Activated T-cell treated with anti-CD3 and anti-CD28 coated beads, Interleukin-2, amount 50 U/mL, for 72 hours (primary cell): ENCODE results near the gene FOXL2NB. TPM values are rescaled to one million over a fixed set of nuclear protein-coding genes. Genes with fewer than 3 reads are reported as not detected.

Source experiments
- ATAC-seq, 2 donors: fragments of 150-1000 bp; cut with Tn5 transposase; replicated peaks in 1 of 2; 2 replicates each; pipeline ENCODE4 v1.10.0; 2021; ENCODE audit warnings: moderate library complexity in 2 of 2, mild to moderate bottlenecking in 1 of 2
- DNase-seq, 2 donors: peaks; one replicate each; pipeline ENCODE4 v3.0.0; 2021 to 2022; ENCODE audit warnings: mixed read lengths in 1 of 2
- H3K27ac Mint-ChIP-seq: one replicate; pipeline ENCODE4 v1.8.0; 2022; ENCODE audit warnings: mild to moderate bottlenecking, moderate library complexity, mixed read lengths
- H3K27me3 Mint-ChIP-seq: one replicate; pipeline ENCODE4 v1.8.0; 2022; ENCODE audit warnings: low read depth, mixed read lengths
- H3K36me3 Mint-ChIP-seq, 2 donors: one replicate each; pipeline ENCODE4 v1.8.0; 2022; ENCODE audit warnings: mixed read lengths in 2 of 2, mild to moderate bottlenecking in 1 of 2; ENCODE audit not compliant: insufficient read depth in 2 of 2
- H3K4me1 Mint-ChIP-seq: one replicate; pipeline ENCODE4 v1.8.0; 2022; ENCODE audit warnings: low read depth, mixed read lengths
- H3K4me3 Mint-ChIP-seq, 2 donors: one replicate each; pipeline ENCODE4 v1.8.0; 2022; ENCODE audit warnings: mild to moderate bottlenecking in 2 of 2, mixed read lengths in 2 of 2, moderate library complexity in 2 of 2
- H3K9me3 Mint-ChIP-seq, 2 donors: one replicate each; pipeline ENCODE4 v1.8.0; 2022; ENCODE audit warnings: mixed read lengths in 2 of 2
- total RNA-seq, 2 donors: library from RNA; stranded (reverse); gene quantifications; one replicate each; pipeline ENCODE4 v1.2.3, GENCODE V29; 2022

The FOXL2NB gene
- total RNA-seq, 2 donors from 2014 or later: not detected

DNA sequence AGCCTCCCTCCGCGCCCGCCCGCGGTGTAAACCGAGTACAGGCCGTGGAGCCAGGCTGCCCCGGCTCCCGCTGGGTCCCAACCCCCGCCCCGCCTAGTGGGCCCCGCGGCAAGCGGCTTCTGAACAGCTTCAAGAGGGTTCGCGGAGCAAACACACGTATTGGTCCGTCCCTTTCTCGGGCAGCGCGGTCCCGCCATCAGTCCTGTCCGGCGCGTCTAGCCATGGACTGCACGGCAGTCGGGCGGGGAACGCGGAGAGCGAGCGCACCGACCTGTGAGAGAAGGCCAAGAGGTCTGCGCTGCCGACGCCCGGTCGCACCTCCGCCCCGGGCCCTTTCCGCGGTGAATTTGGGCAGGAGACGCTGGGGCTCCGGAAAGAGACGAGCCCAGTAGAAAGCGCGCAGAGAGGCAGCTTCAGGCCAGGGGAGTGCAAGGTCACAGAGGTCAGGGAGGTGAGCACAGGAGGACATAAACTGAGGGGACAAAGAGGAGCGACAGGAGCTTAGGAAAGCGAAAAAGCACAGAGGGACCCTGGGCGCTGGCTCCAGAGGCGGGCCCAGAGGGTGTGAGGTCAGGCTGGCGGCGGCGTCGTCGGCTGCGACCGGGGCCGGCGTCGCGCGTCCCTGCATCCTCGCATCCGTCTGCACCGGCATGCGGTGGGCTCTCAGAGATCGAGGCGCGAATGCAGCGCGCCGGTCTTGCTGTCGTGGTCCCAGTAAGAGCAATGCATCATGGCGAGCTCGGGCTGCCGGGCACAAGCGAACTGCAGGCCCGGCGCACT, 1.9 kb upstream of the FOXL2NB start:
- H3K36me3 Mint-ChIP-seq: peaks cover 3% of the 10 kb centered on the region in 2 donors
- H3K4me3 Mint-ChIP-seq: peak overlapping the region; percentile 89 to 93
- H3K27me3 Mint-ChIP-seq: peaks cover 82% of the 10 kb centered on the region
- DNase-seq (peak; percentile 46 to 49), ATAC-seq (peak; percentile 27 to 43)
- H3K4me1 Mint-ChIP-seq: peaks cover 43% of the 10 kb centered on the region
- H3K9me3 Mint-ChIP-seq: no peaks in the 10 kb centered on the region
- H3K27ac Mint-ChIP-seq: no peak overlapping the region

DNA sequence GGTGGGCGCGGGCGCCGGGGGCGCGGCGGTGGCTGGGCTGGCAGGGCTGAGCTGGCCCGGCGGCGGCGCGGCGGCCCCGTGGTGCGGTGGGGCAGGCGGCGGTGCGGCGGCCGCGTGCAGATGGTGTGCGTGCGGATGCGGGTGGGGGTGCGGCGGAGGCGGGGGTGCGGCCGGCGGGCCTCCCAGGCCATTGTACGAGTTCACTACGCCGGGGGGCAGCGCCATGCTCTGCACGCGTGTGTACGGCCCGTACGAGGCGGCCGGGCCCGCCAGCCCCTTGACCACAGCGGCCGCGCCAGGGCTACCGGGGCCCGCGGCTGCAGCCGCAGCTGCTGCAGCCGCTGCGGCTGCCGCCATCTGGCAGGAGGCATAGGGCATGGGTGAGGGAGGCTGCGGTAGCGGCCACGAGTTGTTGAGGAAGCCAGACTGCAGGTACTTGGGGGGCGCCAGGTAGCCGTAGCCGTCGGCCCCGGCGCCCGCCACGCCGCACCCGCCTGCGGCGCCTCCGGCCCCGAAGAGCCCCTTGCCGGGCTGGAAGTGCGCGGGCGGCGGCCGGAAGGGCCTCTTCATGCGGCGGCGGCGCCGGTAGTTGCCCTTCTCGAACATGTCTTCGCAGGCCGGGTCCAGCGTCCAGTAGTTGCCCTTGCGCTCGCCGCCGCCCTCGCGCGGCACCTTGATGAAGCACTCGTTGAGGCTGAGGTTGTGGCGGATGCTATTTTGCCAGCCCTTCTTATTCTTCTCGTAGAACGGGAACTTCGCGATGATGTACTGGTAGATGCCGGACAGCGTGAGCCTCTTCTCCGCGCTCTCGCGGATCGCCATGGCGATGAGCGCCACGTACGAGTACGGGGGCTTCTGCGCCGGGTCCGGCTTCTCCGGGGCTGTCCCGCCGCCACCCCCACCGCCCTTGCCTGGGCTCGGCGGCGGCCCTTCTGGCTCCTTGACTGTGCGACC, 1.0 kb upstream of the FOXL2NB start:
- ATAC-seq (peak; percentile 18 to 30), DNase-seq (peak; percentile 51 to 56)
- H3K36me3 Mint-ChIP-seq: peaks cover 3% of the 10 kb centered on the region in 2 donors
- H3K9me3 Mint-ChIP-seq: no peaks in the 10 kb centered on the region
- H3K4me3 Mint-ChIP-seq: peak overlapping the region; percentile 68 to 93
- H3K27ac Mint-ChIP-seq: no peak overlapping the region
- H3K4me1 Mint-ChIP-seq: peaks cover 51% of the 10 kb centered on the region
- peaks cover 82% of the 10 kb centered on the region for H3K27me3 Mint-ChIP-seq

DNA sequence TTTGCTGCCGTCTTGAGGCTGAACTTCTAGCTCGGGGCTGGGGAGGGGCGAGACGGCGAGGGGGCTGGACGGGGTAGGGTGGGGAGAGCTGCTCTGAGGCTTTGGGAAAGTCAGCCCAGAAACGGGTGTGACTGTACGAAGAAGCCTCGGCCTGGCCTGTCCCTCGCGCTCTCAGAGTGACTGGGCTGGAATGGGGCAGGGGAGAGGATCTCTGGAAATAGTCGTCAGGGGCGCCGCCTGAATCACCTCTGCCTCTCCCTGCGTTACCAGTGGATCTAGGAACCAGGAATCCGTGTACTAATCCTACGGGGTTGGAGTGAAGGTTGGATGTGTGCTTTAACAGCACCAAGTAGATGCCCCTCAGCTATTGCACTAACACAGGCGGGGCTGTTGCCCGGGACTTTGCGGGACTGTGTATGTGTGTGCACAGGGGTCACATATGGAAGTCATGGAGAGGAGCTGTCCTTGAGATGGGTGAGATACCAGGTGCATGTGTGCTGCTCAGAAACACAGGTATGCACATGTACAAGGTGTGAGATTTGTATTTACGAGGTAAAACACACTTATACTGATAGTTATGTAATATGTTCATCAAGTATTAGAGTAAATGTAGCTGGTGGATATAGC, 591 bp downstream of the FOXL2NB start:
- Mint-ChIP-seq H3K27me3 (peaks cover 72% of the 10 kb centered on the region), H3K36me3 (peaks cover 3% of the 10 kb centered on the region in 2 donors), H3K4me3 (peak overlapping the region; percentile 73 to 86), H3K27ac (no peak overlapping the region), H3K9me3 (no peaks in the 10 kb centered on the region), H3K4me1 (peaks cover 52% of the 10 kb centered on the region)
- no peak for ATAC-seq
- DNase-seq: no peak

DNA sequence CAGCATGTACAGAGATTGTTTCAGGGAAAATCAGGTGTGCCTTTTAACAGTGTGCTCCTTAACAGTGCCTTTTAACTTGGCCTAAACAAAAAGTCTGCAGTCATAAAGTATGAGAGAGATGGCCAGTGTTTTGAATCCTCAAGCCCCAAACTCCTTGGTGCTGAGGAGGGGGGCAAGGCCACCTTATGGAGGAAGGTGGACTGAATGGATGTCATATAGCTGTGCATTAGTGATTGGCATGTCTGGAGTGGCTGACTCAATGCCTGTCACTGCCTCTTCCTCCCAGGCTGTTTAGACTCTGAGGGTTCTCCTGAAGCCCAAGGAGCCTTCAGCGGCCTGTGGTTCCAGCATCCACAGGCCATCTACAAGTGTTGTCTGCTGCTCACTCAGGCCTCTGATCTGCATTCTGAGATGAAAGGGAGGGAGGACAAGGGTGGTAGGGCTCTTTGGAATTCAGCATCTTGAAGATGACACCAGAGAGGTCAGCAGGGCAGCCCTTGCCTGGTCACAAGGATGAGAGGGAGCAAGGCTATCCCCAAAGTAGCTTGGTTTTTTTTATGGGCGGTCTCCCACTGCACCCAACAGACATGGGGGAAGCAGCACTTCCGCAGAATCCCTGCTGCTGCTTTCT, 1.5 kb downstream of the FOXL2NB start:
- H3K36me3 Mint-ChIP-seq: peaks cover 3% of the 10 kb centered on the region in 2 donors
- H3K9me3 Mint-ChIP-seq: no peaks in the 10 kb centered on the region
- no peak overlapping the region for H3K4me3 Mint-ChIP-seq
- DNase-seq: no peak
- ATAC-seq: no peak
- H3K4me1 Mint-ChIP-seq: peaks cover 43% of the 10 kb centered on the region
- H3K27me3 Mint-ChIP-seq: peaks cover 70% of the 10 kb centered on the region
- H3K27ac Mint-ChIP-seq: no peak overlapping the region

DNA sequence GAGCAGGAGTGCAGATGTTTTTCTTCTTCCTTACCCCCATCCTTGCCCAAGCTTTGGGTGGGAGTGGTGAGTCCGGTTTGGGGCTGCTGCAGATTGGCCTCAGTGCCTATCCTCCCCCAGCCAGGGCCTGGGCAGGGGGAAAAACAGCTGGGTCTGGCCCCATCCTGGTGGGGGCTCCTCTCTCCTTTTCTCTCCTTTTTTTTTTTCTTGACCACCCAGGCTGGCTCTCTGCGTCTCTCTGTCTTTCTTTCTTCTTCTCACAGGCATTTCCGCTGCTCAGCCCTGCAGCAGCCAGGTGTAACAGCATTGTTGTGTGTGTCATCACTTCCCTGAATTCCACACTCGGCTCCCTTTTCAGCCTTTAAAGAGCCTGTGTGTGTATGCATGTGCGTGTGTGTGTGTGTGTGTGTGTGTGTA, 2.0 kb downstream of the FOXL2NB start:
- ATAC-seq: no peak
- H3K9me3 Mint-ChIP-seq: no peaks in the 10 kb centered on the region
- H3K27ac Mint-ChIP-seq: no peak overlapping the region
- H3K4me1 Mint-ChIP-seq: peaks cover 38% of the 10 kb centered on the region
- no peak for DNase-seq
- peak overlapping the region; percentile 48 to 68 for H3K4me3 Mint-ChIP-seq
- peaks cover 3% of the 10 kb centered on the region in 2 donors for H3K36me3 Mint-ChIP-seq
- H3K27me3 Mint-ChIP-seq: peaks cover 70% of the 10 kb centered on the region

DNA sequence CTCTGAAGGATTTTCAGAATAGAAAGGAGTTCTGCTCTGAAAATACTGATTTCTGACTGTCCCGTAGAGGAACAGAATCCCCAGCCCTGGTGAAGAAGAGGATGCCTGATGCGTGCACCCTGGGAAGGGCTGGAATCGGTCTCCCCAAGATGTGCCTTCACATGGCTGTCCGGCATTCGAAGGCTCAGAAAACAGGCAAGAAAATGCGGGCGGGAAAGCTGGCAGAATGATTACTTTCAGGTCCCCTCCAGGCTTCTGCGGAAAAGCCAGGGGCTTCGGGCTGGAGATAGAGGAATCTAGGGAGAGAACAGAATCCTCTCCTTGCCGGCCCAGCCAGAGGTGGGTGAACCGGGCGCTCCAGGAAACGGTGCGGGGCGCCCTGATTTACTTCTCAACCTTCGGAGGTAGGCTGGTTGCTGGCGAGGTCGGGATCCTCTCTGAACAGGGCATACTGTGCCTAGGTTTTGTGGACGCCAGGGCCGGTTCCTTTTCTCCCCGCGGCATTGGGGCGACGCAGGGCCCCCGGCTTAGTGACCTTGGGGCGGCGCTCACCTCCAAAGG, 2.5 kb downstream of the FOXL2NB start:
- ATAC-seq (no peak), DNase-seq (no peak)
- Mint-ChIP-seq H3K27ac (no peak overlapping the region), H3K4me1 (peaks cover 33% of the 10 kb centered on the region), H3K4me3 (peak overlapping the region; percentile 48 to 68), H3K27me3 (peaks cover 69% of the 10 kb centered on the region), H3K36me3 (peaks cover 3% of the 10 kb centered on the region in 2 donors), H3K9me3 (no peaks in the 10 kb centered on the region)

DNA sequence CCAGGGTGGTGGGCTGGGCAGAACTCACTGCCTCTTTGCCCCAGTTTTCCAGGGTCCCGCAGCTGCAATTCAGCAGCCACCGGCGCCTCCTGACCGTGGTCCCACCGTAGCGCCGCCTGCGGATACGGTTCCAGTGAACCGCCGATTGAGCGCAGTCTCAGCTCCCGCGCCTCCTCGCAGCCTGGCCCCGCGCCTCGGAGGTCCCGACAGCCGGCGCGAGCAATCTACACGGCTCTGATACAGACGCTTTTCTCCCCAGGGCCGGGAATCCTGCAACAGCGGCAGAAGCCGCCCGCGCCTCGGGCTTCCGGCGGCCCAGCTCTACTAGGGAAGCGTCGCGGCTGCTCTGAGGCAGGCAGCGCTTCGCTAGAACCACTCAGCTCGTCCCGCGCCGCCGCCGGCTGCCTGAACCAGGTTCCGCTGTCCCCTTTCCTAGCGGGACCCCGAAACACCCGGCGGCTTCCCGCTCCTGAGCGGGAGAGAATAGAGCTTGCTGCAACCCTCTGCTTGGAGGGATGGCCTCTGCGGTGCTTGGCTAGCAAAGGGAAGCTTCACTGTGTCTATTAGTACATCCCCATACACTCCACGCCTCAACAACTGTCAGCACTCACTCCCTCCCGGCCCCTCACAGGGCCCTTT, 3.1 kb downstream of the FOXL2NB start:
- Mint-ChIP-seq H3K27ac (no peak overlapping the region), H3K27me3 (peaks cover 69% of the 10 kb centered on the region), H3K4me1 (peaks cover 27% of the 10 kb centered on the region), H3K4me3 (peak overlapping the region; percentile 48 to 68), H3K9me3 (no peaks in the 10 kb centered on the region), H3K36me3 (peaks cover 1% of the 10 kb centered on the region in 2 donors)
- peak; percentile 38 to 39 for DNase-seq
- ATAC-seq: peak; percentile 32 to 40

DNA sequence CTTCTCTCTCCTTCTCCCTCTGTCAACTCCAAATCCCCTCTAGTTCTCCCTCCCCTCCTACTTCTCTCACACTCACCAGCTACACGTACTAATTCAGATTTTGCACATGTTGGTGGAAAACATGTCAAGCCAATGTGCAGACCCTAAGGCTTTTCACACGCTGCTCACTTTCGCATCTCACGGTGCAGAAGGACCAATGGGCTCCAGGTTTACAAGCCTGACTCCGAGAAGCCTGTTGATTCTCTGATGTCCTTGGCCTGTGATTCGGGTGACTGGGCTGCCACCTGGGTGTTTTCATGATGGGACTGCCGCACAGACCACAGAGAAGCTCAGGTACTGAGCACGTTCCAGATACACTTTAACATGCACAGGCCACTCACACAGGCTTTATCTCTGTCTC, 3.7 kb downstream of the FOXL2NB start:
- H3K36me3 Mint-ChIP-seq: no peaks in the 10 kb centered on the region
- H3K27me3 Mint-ChIP-seq: peaks cover 67% of the 10 kb centered on the region
- peak overlapping the region; percentile 48 to 68 for H3K4me3 Mint-ChIP-seq
- peaks cover 24% of the 10 kb centered on the region for H3K4me1 Mint-ChIP-seq
- no peak overlapping the region for H3K27ac Mint-ChIP-seq
- no peaks in the 10 kb centered on the region for H3K9me3 Mint-ChIP-seq
- no peak for DNase-seq
- ATAC-seq: no peak

DNA sequence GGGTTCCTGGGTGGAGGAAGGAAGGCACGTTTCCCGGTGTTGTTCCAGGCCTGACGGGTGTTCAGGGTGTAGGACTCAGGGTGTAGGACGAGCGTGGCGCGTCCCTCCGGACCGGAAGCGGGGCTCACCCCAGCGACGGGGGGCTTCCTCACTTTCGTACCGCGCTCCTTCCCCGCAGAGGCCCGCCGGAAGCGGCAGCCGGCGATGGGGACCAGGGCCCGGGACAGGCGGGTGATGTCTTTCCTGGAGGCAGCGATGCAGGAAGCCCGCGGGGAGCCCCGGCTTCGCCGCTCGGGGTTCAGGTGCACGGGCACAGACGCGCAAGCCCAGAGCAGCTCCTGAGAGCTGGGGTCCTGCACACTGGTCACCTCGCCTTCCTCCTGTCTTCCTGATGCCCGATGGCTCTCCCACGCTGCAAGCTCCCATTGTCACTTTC, 13.4 kb downstream of the FOXL2NB start:
- H3K27me3 Mint-ChIP-seq: peaks cover 67% of the 10 kb centered on the region
- H3K4me1 Mint-ChIP-seq: peaks cover 11% of the 10 kb centered on the region
- DNase-seq (no peak), ATAC-seq (peak in 1 of 2 donors; percentile 15)
- peaks cover under 1 to 3% of the 10 kb centered on the region in 2 donors for H3K36me3 Mint-ChIP-seq
- H3K9me3 Mint-ChIP-seq: peaks cover 0 to 2% of the 10 kb centered on the region in 2 donors
- peak overlapping the region; percentile 69 to 70 for H3K4me3 Mint-ChIP-seq
- no peak overlapping the region for H3K27ac Mint-ChIP-seq

DNA sequence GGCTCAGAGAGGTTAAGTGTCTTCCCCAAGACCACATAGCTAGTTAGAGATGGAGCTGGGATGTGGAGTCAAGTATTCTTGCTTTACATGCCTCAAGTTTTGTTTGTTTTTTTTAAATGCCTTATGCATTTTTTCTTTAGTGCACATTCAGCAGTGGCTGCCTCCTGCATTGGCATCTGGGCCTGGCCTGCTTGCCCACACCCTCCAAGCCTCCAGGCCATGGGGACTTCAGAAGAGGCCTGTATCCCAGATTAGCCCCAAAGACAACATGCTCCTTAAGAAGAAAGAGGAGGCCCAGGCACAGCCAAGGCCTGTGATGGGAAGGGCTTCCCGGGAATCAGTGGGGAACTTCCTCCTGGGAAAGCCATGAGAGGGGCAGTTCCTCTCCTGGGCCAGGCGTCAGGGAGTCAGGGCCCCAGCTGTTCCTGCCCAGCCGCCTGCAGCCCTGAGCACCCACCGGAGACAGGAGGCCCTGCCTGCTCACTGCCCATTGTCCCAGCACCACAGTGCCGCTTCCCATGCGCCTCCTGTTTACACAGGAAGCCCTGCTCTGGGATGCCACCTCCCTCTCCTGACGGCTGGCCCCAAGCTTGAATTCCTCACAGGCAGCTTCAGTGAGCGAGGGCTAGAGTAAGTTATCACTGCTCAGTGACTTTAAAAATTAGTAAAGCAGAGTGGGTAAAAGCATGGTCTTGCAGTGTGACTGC, 16.0 kb downstream of the FOXL2NB start:
- Mint-ChIP-seq H3K4me1 (peaks cover 11% of the 10 kb centered on the region), H3K27ac (no peak overlapping the region), H3K9me3 (peaks cover 2% of the 10 kb centered on the region in 2 donors), H3K4me3 (no peak overlapping the region), H3K36me3 (peaks cover 3 to 5% of the 10 kb centered on the region in 2 donors), H3K27me3 (peaks cover 54% of the 10 kb centered on the region)
- ATAC-seq (no peak), DNase-seq (no peak)

DNA sequence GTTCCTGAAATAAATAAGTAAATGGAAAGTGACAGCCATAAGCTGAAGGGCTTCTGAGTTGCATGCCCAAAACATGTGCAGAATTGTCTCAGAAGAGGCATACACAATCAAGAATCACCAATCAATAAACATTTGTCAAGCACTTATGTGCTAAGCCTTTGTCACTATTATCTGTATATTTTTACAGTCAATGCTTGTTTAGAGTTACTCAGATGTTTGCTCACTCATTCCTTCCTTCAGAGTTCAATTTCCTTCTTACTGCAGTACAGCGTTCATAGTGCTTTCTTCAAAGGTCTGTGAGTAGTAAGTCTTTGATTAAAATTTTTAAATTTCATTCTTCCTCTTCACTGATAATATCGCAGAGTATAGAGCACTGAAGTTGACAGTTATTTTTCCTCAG, 17.2 kb downstream of the FOXL2NB start:
- no peak for ATAC-seq
- Mint-ChIP-seq H3K4me1 (peaks cover 11% of the 10 kb centered on the region), H3K4me3 (no peak overlapping the region), H3K27me3 (peaks cover 42% of the 10 kb centered on the region), H3K27ac (no peak overlapping the region), H3K36me3 (peaks cover 3 to 5% of the 10 kb centered on the region in 2 donors), H3K9me3 (peaks cover 2% of the 10 kb centered on the region in 2 donors)
- DNase-seq: no peak
